GM19397 (cell line): ENCODE results near the gene IL2RA.
"Not testable (repeated sequence)": the region's sequence is repeated elsewhere in the genome, so short reads cannot be mapped to it uniquely, and the experiment has no call there.

Experiments
- ATAC-seq: cut with Tn5 transposase; IDR thresholded peaks from one replicate; pipeline ENCODE4 v1.9.1; 2021; ENCODE audit warnings: mild to moderate bottlenecking, moderate library complexity; ENCODE audit not compliant: unreplicated experiment

IL2RA gene

GRCh38 chr10:5963071-5963470 lies 99.1 kb downstream of the IL2RA start:
- ATAC-seq, result no peak

- ATAC-seq, result not testable (repeated sequence)
Observed at GRCh38 chr10:5962358-5962940, 99.7 kb downstream of the IL2RA start.

- no peak for ATAC-seq
Observed at GRCh38 chr10:5961405-5962100, 100.6 kb downstream of the IL2RA start.

- not testable (repeated sequence) for ATAC-seq
Observed at GRCh38 chr10:5960973-5961275, 101.2 kb downstream of the IL2RA start.
